Stimulated activated CD8-positive, alpha-beta memory T cell treated with anti-CD3 and anti-CD28 coated beads, Interleukin-7, amount 100 ng/mL, for 1 hour (primary cell): Measurements from ENCODE around the gene FGFR1OP2.
"Not testable (repeated sequence)": the region's sequence is repeated elsewhere in the genome, so short reads cannot be mapped to it uniquely, and the experiment has no call there.

ENCODE experiments used
- DNase-seq, 2 donors: peaks; one replicate each; pipeline ENCODE4 v3.0.0-alpha.2; 2020; ENCODE audit warnings: low read depth in 2 of 2

FGFR1OP2 gene

DNA sequence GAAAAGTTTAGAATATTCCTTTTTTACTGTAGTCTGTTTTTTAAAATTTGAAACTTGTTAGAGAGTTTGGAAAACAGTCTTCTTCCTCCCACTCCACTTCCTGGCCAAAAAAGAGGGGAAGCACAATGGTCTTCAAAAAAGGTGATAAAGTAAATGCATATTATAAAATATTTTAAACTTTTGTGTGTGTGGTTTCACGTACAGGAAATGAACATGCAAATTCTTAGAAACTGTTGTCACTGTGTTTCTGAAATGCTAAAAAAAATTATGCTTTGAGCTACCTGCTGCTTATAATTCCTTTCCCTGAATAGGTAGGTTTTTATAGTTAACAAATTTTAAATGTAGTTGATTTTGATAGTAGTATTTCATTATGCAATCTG, 2.9 kb downstream of the FGFR1OP2 start:
- no peak for DNase-seq

- DNase-seq: no peak
Measured at GRCh38 chr12:26948309-26948708, 10.0 kb downstream of the FGFR1OP2 start.

DNA sequence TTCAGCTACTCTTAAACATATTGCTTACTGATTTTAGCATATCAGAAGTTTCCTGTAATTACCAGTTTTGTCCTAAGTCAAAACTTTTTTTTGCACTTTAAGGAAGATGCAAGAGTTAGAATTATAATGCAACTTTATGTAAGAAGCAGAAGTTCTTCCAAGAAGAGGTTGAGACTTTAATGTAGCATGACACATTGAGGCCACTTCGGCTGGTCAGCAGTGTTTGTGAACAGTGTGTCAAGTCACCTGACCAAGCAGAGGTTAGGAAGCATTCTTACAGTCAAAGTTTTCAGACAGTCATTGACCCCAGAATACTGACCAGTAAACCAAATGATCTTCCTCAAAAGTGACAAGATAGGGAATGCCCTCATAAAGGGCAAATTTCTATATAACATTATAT, 15.2 kb downstream of the FGFR1OP2 start:
- no peak for DNase-seq

- no peak for DNase-seq
Measured at GRCh38 chr12:26954027-26954426, 15.8 kb downstream of the FGFR1OP2 start.

DNA sequence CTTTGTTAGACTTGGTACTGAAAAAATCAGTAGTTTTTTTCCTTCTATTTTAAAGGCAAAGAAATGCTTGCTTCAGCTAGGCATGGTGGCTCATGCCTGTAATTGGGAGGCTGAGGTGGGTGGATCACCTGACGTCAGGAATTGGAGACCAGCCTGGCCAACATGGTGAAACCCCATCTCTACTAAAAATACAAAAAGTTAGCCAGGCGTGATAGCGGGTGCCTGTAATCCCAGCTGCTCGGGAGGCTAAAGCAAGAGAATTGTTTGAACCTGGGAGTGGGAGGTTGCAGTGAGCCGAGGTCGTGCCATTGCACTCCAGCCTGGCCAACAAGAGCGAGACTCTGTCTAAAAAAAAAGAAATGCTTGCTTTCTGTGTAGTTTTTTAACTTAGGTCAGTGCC, 23.1 kb downstream of the FGFR1OP2 start:
- not testable (repeated sequence) for DNase-seq

DNA sequence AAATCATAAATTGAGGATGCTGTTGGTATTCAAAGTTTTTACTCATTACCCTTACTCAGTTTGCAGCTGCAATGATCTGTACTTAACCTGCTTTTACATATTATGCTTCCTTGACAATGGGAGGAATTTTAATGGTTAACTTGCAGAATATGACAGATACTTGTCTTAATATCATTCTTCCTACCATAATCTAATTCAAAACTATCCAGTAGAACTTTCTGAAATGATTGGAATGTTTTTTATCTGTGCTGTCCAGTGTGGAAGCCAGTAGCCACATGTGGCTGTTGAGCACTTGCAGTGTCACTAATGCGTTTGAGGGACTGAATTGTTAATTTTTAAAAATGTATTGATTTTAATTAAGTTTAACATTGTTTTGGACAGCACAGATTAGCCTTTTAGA, 23.5 kb downstream of the FGFR1OP2 start:
- DNase-seq: no peak

DNA sequence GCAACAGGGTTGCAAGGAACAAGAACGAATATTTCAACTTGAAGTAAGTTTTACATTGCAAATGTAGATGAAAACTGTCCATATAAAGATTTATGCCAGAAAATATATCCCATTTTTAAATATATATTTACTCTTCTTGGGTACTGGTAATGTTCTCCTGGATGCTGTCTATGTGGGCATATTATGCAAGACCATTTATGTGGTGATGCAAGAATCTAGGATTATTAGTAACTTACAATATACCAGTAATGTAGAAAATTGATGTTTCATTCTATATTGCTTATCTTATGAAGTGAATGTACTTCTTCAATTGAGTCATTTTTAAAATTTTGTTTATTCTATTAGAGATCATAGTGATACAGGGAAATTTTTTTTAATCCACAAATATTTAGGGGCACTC, 25.1 kb downstream of the FGFR1OP2 start:
- no peak for DNase-seq

- DNase-seq: no peak
Measured at GRCh38 chr12:26966842-26967241, 28.6 kb downstream of the FGFR1OP2 start.

DNA sequence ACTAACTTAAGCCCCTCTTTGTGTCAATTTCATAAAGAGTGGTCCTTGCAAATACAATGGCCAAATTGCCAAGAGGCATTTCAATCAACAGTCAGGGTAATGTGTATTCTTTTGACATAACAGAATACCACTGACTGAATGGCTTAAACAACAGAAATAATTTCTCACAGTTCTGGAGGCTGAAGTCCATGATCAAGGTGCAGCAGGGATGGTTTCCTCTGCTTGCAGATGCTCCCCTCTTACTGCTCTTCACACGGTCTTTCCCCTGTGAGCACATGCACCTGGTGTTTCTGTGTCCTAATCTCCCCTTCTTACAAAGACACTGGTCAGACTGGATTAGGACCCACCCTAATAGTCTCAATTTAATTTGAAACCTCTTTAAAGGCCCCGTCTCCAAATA, 31.9 kb downstream of the FGFR1OP2 start:
- DNase-seq: no peak

DNA sequence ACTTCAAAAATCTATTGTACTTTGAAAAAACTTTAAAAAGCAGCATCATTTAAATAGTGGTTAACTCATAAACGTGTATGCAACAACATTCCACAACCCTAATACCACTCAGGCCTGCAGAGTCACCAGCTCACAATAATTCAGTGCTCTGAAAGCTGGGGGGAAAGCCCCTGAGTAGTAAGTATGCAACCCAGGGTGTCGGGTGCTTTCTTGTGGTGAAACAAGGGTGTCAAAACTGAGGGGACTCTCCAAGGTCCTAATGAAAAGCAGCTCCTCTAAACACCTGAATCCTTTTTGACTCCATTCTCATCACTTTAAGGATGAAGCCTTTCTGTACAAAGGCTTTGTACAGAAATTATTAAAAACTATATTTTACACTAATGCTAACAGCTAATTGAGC, 33.7 kb downstream of the FGFR1OP2 start:
- DNase-seq: peak; percentile 4 to 17

- DNase-seq: no peak
Measured at GRCh38 chr12:26976687-26977086, 38.4 kb downstream of the FGFR1OP2 start.

GRCh38 chr12:26978801-26979200, 40.5 kb downstream of the FGFR1OP2 start:
- DNase-seq: no peak

GRCh38 chr12:26979733-26980132, 41.5 kb downstream of the FGFR1OP2 start:
- no peak for DNase-seq

- DNase-seq: no peak
Measured at GRCh38 chr12:26982866-26983265, 44.6 kb downstream of the FGFR1OP2 start.

GRCh38 chr12:26987634-26988424, 49.6 kb downstream of the FGFR1OP2 start:
- DNase-seq: no peak

GRCh38 chr12:26988703-26989102, 50.4 kb downstream of the FGFR1OP2 start:
- DNase-seq: no peak

GRCh38 chr12:26989873-26990272, 51.6 kb downstream of the FGFR1OP2 start:
- DNase-seq: no peak

DNA sequence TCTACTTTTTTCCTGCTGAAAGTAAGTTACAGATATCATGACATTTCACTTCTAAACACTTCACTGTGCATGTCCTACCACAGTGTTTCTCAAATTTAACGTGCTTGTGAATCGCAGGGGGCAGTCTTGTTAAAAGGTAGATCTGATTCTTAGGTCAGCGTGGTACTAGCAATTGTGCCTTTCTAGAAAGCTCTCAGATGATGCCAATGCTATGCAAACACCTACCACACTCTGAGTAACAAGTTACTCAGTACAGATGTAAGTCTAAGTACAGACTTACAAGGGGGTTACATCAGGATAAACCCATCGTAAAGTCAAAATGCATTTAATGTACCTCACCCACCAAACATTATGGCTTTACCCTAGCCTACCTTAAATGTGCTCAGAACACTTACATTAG, 53.6 kb downstream of the FGFR1OP2 start:
- no peak for DNase-seq

DNA sequence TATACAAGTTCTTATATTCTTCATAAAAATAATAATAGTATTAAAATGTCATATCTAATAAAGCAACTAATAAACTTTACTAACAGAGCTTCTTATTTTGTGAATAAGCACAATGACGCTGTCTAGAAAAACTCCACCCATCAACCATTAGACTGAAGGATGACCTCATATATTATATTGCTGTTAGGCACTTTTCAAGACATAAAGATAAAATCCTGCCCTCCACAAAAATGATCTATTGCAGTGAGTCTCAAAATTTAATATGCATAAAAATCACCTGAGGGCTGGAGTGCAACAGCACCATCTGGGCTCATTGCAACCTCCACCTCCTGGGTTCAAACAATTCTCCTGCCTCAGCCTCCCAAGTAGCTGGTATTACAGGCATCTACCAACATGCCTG, 55.8 kb downstream of the FGFR1OP2 start:
- no peak for DNase-seq

- no peak for DNase-seq
Measured at GRCh38 chr12:26995706-26996105, 57.4 kb downstream of the FGFR1OP2 start.

DNA sequence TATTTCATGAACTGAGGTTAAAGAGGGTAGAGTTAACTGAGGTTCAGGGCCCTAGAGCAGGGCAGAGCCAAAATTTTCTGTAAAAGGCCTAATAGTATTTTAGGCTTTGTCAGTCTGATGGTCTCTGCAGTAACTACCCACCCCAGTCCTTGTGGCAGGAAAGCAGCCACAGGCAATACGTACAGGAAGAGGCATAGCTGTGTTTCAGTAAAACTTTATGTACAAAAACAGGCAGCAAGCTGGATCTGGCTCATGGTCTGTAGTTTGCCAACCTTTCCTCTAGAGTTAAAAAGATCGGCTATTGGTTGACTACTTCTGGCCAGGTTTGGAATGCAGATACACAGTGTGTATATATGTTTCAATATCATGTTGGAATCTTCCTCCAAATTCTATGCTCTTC, 58.7 kb downstream of the FGFR1OP2 start:
- no peak for DNase-seq

DNA sequence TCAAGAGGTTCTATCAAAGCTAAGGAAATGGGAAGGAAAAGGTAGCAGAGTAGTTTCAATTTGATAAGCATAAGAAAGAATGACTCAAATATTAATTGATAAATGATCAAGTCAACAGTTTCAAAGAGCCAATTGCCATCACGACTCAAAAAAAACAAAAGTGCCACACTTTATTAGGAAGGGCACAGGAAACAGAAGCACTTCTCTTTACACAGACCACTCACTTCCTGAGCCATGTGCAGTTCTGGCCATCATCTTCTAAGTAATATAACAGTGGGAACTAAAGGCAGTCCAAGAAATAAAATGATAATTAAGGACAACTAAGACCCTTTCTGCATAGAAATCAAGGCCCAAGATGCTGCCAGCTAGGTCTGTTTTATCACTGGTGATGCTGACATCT, 62.7 kb downstream of the FGFR1OP2 start:
- no peak for DNase-seq

DNA sequence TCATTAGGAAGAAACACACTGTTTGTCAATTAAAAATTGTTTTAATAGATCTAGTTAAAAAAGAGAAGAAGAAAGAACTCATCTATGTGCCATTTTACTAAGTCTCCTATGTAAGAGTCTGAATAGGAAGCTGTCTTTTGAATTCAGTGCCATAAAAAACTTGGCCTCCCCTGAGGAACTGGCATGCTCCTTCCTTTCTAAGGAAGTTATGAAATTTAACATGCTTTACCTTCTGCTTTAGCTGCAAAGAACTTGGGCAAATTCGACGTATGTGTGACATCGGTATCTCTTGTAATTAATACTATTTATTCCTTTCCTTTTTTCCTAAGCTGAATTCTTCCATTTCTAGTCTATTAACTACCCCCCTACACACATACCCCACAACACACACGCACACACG, 63.4 kb downstream of the FGFR1OP2 start:
- DNase-seq: no peak

- no peak for DNase-seq
Measured at GRCh38 chr12:27002141-27002540, 63.9 kb downstream of the FGFR1OP2 start.
